ENCODE data around the gene SULT2B1.

Gene SULT2B1

GRCh38 chr19:48582168-48582567, 30.2 kb downstream of the SULT2B1 start:
- TF ChIP-seq CTCF (IDR thresholded peaks at IDR 0.05; ENCODE audit: extremely low read depth, missing control alignments), result no peak
- no peak for DNase-seq (ENCODE audit: low spot score)

- TF ChIP-seq CTCF (IDR thresholded peaks at IDR 0.05; ENCODE audit: extremely low read depth, missing control alignments), result no peak
- no peak for DNase-seq (ENCODE audit: low spot score)
Observed at GRCh38 chr19:48587387-48587786, 35.4 kb downstream of the SULT2B1 start.

- TF ChIP-seq CTCF (IDR thresholded peaks at IDR 0.05; ENCODE audit: extremely low read depth, missing control alignments), result peak; percentile 95
- peak; percentile 86 for DNase-seq (ENCODE audit: low spot score)
Observed at GRCh38 chr19:48588670-48589401, 36.9 kb downstream of the SULT2B1 start.

GRCh38 chr19:48591021-48591420, 39.0 kb downstream of the SULT2B1 start:
- TF ChIP-seq CTCF (IDR thresholded peaks at IDR 0.05; ENCODE audit: extremely low read depth, missing control alignments), result no peak
- no peak for DNase-seq (ENCODE audit: low spot score)

GRCh38 chr19:48595171-48595570, 43.2 kb downstream of the SULT2B1 start:
- DNase-seq (ENCODE audit: low spot score), result no peak
- TF ChIP-seq CTCF (IDR thresholded peaks at IDR 0.05; ENCODE audit: extremely low read depth, missing control alignments), result no peak

GRCh38 chr19:48595833-48596232, 43.9 kb downstream of the SULT2B1 start:
- no peak for TF ChIP-seq CTCF (IDR thresholded peaks at IDR 0.05; ENCODE audit: extremely low read depth, missing control alignments)

GRCh38 chr19:48596237-48596636, 44.3 kb downstream of the SULT2B1 start:
- no peak for TF ChIP-seq CTCF (IDR thresholded peaks at IDR 0.05; ENCODE audit: extremely low read depth, missing control alignments)
- no peak for DNase-seq (ENCODE audit: low spot score)

More at GRCh38 chr19:48595833-48596232, 43.9 kb downstream of the SULT2B1 start:
- DNase-seq (ENCODE audit: low spot score), result no peak

Measured in GM20000 (cell line).